ENCODE data around the gene ERCC1.
A peak's percentile ranks its signal among the peaks of the same experiment; 100 is the strongest.

DNA sequence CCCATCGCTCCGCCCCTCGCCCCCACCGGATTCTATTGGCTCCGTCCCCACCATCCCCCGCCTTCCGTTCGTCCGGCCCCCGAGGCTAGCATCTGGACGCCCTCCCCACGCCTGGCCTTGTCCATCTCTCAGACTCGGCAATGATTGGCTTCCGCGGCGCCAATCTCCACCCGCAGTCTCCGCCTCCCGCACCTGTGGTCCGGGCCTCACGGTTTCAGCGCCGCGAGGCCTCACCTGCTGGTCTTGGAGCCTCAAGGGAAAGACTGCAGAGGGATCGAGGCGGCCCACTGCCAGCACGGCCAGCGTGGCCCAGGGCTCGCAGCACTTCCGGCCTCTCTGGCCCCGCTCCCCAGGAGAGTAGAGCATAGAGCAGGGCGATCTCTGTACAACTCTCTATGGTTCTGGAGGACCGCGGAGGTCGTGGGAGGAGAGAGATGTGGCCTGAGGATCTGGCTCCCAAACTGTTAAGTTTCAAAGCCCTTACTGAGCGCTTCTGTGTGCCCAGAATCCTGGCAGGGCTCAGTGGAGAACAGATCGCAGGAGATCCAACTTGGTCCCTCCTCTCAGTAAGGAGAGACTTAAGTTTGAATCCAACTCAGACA is at the start of gene ERCC1:
- TF ChIP-seq CTCF (IDR thresholded peaks at IDR 0.05; ENCODE audit: poor library complexity, severe bottlenecking) (no peak), SMC3 (conservative IDR thresholded peaks at IDR 0.05; ENCODE audit: poor library complexity) (peak; percentile 24), RAD21 (conservative IDR thresholded peaks at IDR 0.05) (peak; percentile 10), MXI1 (conservative IDR thresholded peaks at IDR 0.05; ENCODE audit: poor library complexity, severe bottlenecking) (peak; percentile 88), REST (IDR thresholded peaks at IDR 0.05; ENCODE audit: borderline replicate concordance) (peak; percentile 62), POLR2AphosphoS5 (IDR thresholded peaks at IDR 0.05) (peak; percentile 74), TAF1 (IDR thresholded peaks at IDR 0.05; ENCODE audit: low read depth) (no peak), EP300 (conservative IDR thresholded peaks at IDR 0.05; ENCODE audit: poor library complexity, severe bottlenecking) (no peak)

All from neural cell (in vitro differentiated cells).